Ovary (tissue), 3 donors: Measurements from ENCODE around the gene FANCL.
"Not testable (repeated sequence)": the region's sequence is repeated elsewhere in the genome, so short reads cannot be mapped to it uniquely, and the experiment has no call there.

ENCODE experiments used
- EP300 ChIP-seq: sonication (generic); formaldehyde crosslinking; IDR thresholded peaks from one replicate; pipeline ENCODE4 v1.6.1; 2017; ENCODE audit warnings: antibody characterized with exemption
- POLR2A ChIP-seq: fragments of 450-650 bp; IDR thresholded peaks from one replicate; pipeline ENCODE4 v1.6.1; 2017; ENCODE audit warnings: antibody characterized with exemption, mild to moderate bottlenecking, moderate library complexity
- TF ChIP-seq, protein P1 (sequence below), 3 donors: fragments of 450-650 bp in 2 of 3; fragments of 200-600 bp in 1 of 3; IDR thresholded peaks; one replicate each; pipeline versions ENCODE4 v1.5.1 to v1.8.0; 2016 to 2022; ENCODE audit warnings: antibody characterized with exemption in 3 of 3, mild to moderate bottlenecking in 1 of 3
- donor health status: DM: no; HTN: no; CAD: no.

DNA sequence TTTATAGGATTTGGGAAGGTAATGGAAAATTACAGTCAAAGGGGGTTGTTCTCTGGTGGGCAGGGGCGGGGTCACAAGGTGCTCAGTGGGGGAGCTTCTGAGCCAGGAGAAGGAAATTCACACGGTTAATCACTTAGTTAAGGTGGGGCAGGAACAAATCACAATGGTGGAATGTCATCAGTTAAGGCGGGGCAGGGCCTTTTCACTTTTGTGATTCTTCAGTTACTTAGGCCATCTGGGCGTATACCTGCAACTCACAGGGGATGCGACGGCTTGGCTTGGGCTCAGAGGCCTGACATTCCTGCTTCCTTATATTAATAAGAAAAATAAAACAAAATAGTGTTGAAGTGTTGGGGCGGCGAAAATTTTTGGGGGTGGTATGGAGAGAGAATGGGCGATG is 127.6 kb downstream of the FANCL start:
- not testable (repeated sequence) for TF ChIP-seq EP300, POLR2A
- TF ChIP-seq, protein P1, sequence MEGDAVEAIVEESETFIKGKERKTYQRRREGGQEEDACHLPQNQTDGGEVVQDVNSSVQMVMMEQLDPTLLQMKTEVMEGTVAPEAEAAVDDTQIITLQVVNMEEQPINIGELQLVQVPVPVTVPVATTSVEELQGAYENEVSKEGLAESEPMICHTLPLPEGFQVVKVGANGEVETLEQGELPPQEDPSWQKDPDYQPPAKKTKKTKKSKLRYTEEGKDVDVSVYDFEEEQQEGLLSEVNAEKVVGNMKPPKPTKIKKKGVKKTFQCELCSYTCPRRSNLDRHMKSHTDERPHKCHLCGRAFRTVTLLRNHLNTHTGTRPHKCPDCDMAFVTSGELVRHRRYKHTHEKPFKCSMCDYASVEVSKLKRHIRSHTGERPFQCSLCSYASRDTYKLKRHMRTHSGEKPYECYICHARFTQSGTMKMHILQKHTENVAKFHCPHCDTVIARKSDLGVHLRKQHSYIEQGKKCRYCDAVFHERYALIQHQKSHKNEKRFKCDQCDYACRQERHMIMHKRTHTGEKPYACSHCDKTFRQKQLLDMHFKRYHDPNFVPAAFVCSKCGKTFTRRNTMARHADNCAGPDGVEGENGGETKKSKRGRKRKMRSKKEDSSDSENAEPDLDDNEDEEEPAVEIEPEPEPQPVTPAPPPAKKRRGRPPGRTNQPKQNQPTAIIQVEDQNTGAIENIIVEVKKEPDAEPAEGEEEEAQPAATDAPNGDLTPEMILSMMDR (IDR thresholded peaks at IDR 0.05): not testable (repeated sequence)
